A549 (cell line): ENCODE data around the gene NARS2. TPM values are rescaled to one million over a fixed set of nuclear protein-coding genes. Genes with fewer than 3 reads are reported as not detected.
"Not testable (repeated sequence)": the region's sequence is repeated elsewhere in the genome, so short reads cannot be mapped to it uniquely, and the experiment has no call there.

Source experiments
- ATAC-seq, 2 experiments: fragments of 200-7000 bp in 1 of 2; fragments of >200 bp in 1 of 2; cut with Nextera tagmentation in 1 of 2; cut with Tn5 transposase in 1 of 2; 3 replicates each; pipeline versions ENCODE4 v1.8.0 to v1.9.1; 2018 to 2020; ENCODE audit warnings: mild to moderate bottlenecking in 1 of 2, moderate library complexity in 1 of 2
- CTCF ChIA-PET: fragments of 300-600 bp; sonication (Branson Sonifier 250); formaldehyde crosslinking; extraction: SDS; loops from one replicate; lab custom pipeline; 2021; ENCODE audit warnings: antibody characterized with exemption, inconsistent platforms; lab: Yijun Ruan, JAX
- POLR2A ChIA-PET: fragments of 350-600 bp; formaldehyde crosslinking; extraction: SDS; loops from one replicate; lab custom pipeline; 2021; ENCODE audit warnings: antibody characterized with exemption, inconsistent platforms; lab: Yijun Ruan, JAX
- DNase-seq, 2 experiments: peaks; one replicate each; pipeline versions ENCODE4 v3.0.0 to v3.0.0-alpha.2; 2011 to 2016; ENCODE audit warnings: low read depth in 1 of 2, low spot score in 1 of 2
- FAIRE-seq: peaks from 2 replicates; lab custom pipeline; 2011; peaks lifted over from hg19 to GRCh38; lab: Jason Lieb, UNC
- H3K27ac ChIP-seq, 2 experiments: fragments of >200 bp; sonication (Bioruptor Twin); formaldehyde crosslinking; 3 replicates each; pipeline ENCODE4 v1.5.1; 2016 to 2017
- H3K4me1 ChIP-seq: fragments of >200 bp; sonication (Bioruptor Twin); formaldehyde crosslinking; 3 replicates; pipeline ENCODE4 v1.6.1; 2016
- H3K4me2 ChIP-seq: fragments of >200 bp; sonication (Bioruptor Twin); formaldehyde crosslinking; 3 replicates; pipeline ENCODE4 v1.6.1; 2016
- H3K4me3 ChIP-seq: fragments of >200 bp; sonication (Bioruptor Twin); formaldehyde crosslinking; 3 replicates; pipeline ENCODE4 v1.5.1; 2016
- H3K9me3 ChIP-seq: fragments of >200 bp; sonication (Bioruptor Twin); formaldehyde crosslinking; 3 replicates; pipeline ENCODE4 v1.6.1; 2016
- ATOH8 ChIP-seq: fragments of 250-450 bp; sonication (Bioruptor Pico); IDR thresholded peaks from 2 replicates; pipeline ENCODE4 v1.5.0; 2020; ENCODE audit warnings: low read depth, mild to moderate bottlenecking, moderate library complexity
- BHLHE40 ChIP-seq: IDR thresholded peaks from 2 replicates; pipeline ENCODE4 v1.6.1; 2012; ENCODE audit warnings: low read depth, low read length, inconsistent platforms
- CBX2 ChIP-seq: fragments of 200-600 bp; sonication (generic); IDR thresholded peaks from 2 replicates; pipeline ENCODE4 v1.6.1; 2016; ENCODE audit warnings: low read depth, mild to moderate bottlenecking, borderline replicate concordance
- CEBPB ChIP-seq, 2 experiments: fragments of >200 bp in 1 of 2; sonication (Bioruptor Twin) in 1 of 2; formaldehyde crosslinking in 1 of 2; IDR thresholded peaks; 2 replicates each; pipeline ENCODE4 v1.6.1; 2012 to 2016
- CHD4 ChIP-seq: fragments of 200-600 bp; sonication (generic); IDR thresholded peaks from 2 replicates; pipeline ENCODE4 v1.6.1; 2016; ENCODE audit warnings: antibody characterized with exemption, mild to moderate bottlenecking, borderline replicate concordance
- E2F6 ChIP-seq: IDR thresholded peaks from 2 replicates; pipeline ENCODE4 v1.6.1; 2012; ENCODE audit warnings: low read depth, borderline replicate concordance
- FOSB ChIP-seq: fragments of 250-450 bp; sonication (Bioruptor Pico); IDR thresholded peaks from 2 replicates; pipeline ENCODE4 v1.5.0; 2020; ENCODE audit warnings: mild to moderate bottlenecking, moderate library complexity
- HOXB13 ChIP-seq: fragments of 250-450 bp; sonication (Bioruptor Pico); IDR thresholded peaks from 2 replicates; pipeline ENCODE4 v1.5.0; 2020; ENCODE audit warnings: low read depth, mild to moderate bottlenecking, moderate library complexity
- JUN ChIP-seq, 2 experiments: fragments of >200 bp; sonication (Bioruptor Twin); formaldehyde crosslinking; IDR thresholded peaks; 2 replicates in 1 of 2; 3 replicates in 1 of 2; pipeline ENCODE4 v1.6.1; 2016 to 2017
- JUNB ChIP-seq: fragments of >200 bp; sonication (Bioruptor Twin); formaldehyde crosslinking; IDR thresholded peaks from 2 replicates; pipeline ENCODE4 v1.6.1; 2016
- KDM1A ChIP-seq: fragments of 200-600 bp; sonication (generic); IDR thresholded peaks from 2 replicates; pipeline ENCODE4 v1.6.1; 2016; ENCODE audit warnings: low read depth, mild to moderate bottlenecking
- KDM5A ChIP-seq: fragments of 200-600 bp; sonication (generic); IDR thresholded peaks from 2 replicates; pipeline ENCODE4 v1.6.1; 2016; ENCODE audit warnings: antibody characterized with exemption, mild to moderate bottlenecking
- MAFK ChIP-seq: fragments of 450-650 bp; IDR thresholded peaks from 2 replicates; pipeline ENCODE4 v1.6.1; 2014; ENCODE audit not compliant: partially characterized antibody
- MAZ ChIP-seq: fragments of 150-350 bp; IDR thresholded peaks from 2 replicates; pipeline ENCODE4 v1.6.1; 2014; ENCODE audit warnings: antibody characterized with exemption, low read depth, low read length, borderline replicate concordance
- POLR2A ChIP-seq: IDR thresholded peaks from 2 replicates; pipeline ENCODE4 v1.6.1; 2012; ENCODE audit warnings: mild to moderate bottlenecking, low read length
- RAD21 ChIP-seq, 2 experiments: fragments of >200 bp in 1 of 2; sonication (Bioruptor Twin) in 1 of 2; formaldehyde crosslinking in 1 of 2; IDR thresholded peaks in 1 of 2; conservative IDR thresholded peaks in 1 of 2; 2 replicates in 1 of 2; 3 replicates in 1 of 2; pipeline ENCODE4 v1.6.1; 2012 to 2018; ENCODE audit warnings: inconsistent platforms in 1 of 2
- RARB ChIP-seq: fragments of 250-450 bp; sonication (Bioruptor Pico); IDR thresholded peaks from 2 replicates; pipeline ENCODE4 v1.8.0; 2021; ENCODE audit warnings: mild to moderate bottlenecking, moderate library complexity
- RCOR1 ChIP-seq: fragments of 150-350 bp; IDR thresholded peaks from 2 replicates; pipeline ENCODE4 v1.6.1; 2014; ENCODE audit warnings: antibody characterized with exemption, low read length, low read depth
- SMC3 ChIP-seq: fragments of >200 bp; sonication (Bioruptor Twin); formaldehyde crosslinking; IDR thresholded peaks from 3 replicates; pipeline ENCODE4 v1.6.1; 2018; ENCODE audit warnings: inconsistent platforms
- SREBF2 ChIP-seq: fragments of 450-650 bp; IDR thresholded peaks from 2 replicates; pipeline ENCODE4 v1.6.1; 2014; ENCODE audit warnings: mild to moderate bottlenecking, moderate library complexity
- ZC3H11A ChIP-seq: fragments of 450-650 bp; IDR thresholded peaks from 2 replicates; pipeline ENCODE4 v1.6.1; 2014; ENCODE audit warnings: antibody characterized with exemption, mild to moderate bottlenecking
- ZFP36 ChIP-seq: fragments of 450-650 bp; IDR thresholded peaks from 2 replicates; pipeline ENCODE4 v1.6.1; 2014; ENCODE audit warnings: borderline replicate concordance; ENCODE audit not compliant: partially characterized antibody
- ZNF302 ChIP-seq: fragments of 250-450 bp; sonication (Bioruptor Pico); IDR thresholded peaks from 2 replicates; pipeline ENCODE4 v1.9.0; 2021; ENCODE audit warnings: inconsistent platforms, mild to moderate bottlenecking, moderate library complexity
- ZSCAN20 ChIP-seq: fragments of 250-450 bp; sonication (Bioruptor Pico); IDR thresholded peaks from 2 replicates; pipeline ENCODE4 v1.8.0; 2022; ENCODE audit warnings: mild to moderate bottlenecking, moderate library complexity
- WGBS: methylation state at CpG from one replicate; pipeline ENCODE4 v1.1.6; 2017; ENCODE audit errors: missing lambda C conversion rate; 5-methylcytosine and 5-hydroxymethylcytosine counted together
- polyA plus RNA-seq, 4 experiments: library from polyadenylated mRNA; depleted of rRNA in 3 of 4; stranded (reverse); fragments of >200 nt; fragmentation: RNase III in 1 of 4; extraction: RNeasy Plus Mini Kit Qiagen cat#74134 plus additional on column Dnase treatment in 1 of 4; gene quantifications; 2 replicates in 3 of 4; 3 replicates in 1 of 4; pipeline ENCODE4 v1.2.3, GENCODE V29; 2011 to 2017
- TF ChIP-seq, protein P1 (sequence below): IDR thresholded peaks from 2 replicates; pipeline ENCODE4 v1.6.1; 2012
- TF ChIP-seq, protein P2 (sequence below): fragments of >200 bp; sonication (Bioruptor Twin); formaldehyde crosslinking; IDR thresholded peaks from 3 replicates; pipeline ENCODE4 v1.5.1; 2016
- TF ChIP-seq, protein P3 (sequence below): fragments of 450-650 bp; IDR thresholded peaks from 2 replicates; pipeline ENCODE4 v1.6.1; 2014; ENCODE audit warnings: antibody characterized with exemption
- TF ChIP-seq, protein P4 (sequence below): fragments of 250-450 bp; sonication (Bioruptor Pico); IDR thresholded peaks from 2 replicates; pipeline ENCODE4 v1.5.0; 2021; ENCODE audit warnings: mild to moderate bottlenecking, moderate library complexity, borderline replicate concordance

Gene NARS2
- polyA plus RNA-seq, 2 of the 4 experiments (the other 2 are of a cell fraction): 29.7 to 57.7 TPM

DNA sequence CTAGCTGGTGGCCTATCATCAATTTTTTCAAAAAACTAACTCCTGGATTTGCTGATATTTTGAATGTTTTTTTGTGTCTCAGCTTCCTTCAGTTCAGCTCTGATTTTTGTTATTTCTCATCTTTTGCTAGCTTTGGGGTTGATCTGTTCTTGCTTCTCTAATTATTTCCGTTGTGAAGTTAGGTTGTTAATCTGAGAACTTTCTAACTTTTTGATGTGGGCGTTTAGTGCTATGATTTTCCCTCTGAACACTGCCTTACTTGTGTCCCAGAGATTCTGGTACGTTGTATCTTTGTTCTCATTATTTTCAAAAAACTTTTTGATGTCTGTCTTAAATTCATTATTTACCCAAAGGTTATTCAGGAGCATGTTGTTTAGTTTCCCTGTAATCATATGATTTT, 19.1 kb downstream of the NARS2 start:
- H3K4me3 ChIP-seq: no peak overlapping the region
- CTCF ChIA-PET: no interaction called here
- 96% methylated on average over 3 of the region's 3 CpGs for WGBS
- H3K27ac ChIP-seq: no peak overlapping the region
- no peak for FAIRE-seq
- no peak for ATAC-seq
- H3K9me3 ChIP-seq: no peaks in the 10 kb centered on the region
- no peak overlapping the region for H3K4me2 ChIP-seq
- POLR2A ChIA-PET: no interaction called here
- TF ChIP-seq BHLHE40 (no peak), MAFK (no peak), ZFP36 (no peak), CEBPB (IDR thresholded peaks at IDR 0.05) (no peak), SREBF2 (no peak), E2F6 (no peak), CHD4 (no peak), KDM1A (no peak), ZSCAN20 (CRISPR knock-in tag) (no peak)
- TF ChIP-seq, protein P1, sequence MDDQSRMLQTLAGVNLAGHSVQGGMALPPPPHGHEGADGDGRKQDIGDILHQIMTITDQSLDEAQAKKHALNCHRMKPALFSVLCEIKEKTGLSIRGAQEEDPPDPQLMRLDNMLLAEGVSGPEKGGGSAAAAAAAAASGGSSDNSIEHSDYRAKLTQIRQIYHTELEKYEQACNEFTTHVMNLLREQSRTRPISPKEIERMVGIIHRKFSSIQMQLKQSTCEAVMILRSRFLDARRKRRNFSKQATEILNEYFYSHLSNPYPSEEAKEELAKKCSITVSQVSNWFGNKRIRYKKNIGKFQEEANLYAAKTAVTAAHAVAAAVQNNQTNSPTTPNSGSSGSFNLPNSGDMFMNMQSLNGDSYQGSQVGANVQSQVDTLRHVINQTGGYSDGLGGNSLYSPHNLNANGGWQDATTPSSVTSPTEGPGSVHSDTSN: no peak
- TF ChIP-seq, protein P2, sequence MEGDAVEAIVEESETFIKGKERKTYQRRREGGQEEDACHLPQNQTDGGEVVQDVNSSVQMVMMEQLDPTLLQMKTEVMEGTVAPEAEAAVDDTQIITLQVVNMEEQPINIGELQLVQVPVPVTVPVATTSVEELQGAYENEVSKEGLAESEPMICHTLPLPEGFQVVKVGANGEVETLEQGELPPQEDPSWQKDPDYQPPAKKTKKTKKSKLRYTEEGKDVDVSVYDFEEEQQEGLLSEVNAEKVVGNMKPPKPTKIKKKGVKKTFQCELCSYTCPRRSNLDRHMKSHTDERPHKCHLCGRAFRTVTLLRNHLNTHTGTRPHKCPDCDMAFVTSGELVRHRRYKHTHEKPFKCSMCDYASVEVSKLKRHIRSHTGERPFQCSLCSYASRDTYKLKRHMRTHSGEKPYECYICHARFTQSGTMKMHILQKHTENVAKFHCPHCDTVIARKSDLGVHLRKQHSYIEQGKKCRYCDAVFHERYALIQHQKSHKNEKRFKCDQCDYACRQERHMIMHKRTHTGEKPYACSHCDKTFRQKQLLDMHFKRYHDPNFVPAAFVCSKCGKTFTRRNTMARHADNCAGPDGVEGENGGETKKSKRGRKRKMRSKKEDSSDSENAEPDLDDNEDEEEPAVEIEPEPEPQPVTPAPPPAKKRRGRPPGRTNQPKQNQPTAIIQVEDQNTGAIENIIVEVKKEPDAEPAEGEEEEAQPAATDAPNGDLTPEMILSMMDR: no peak
- TF ChIP-seq, protein P3, sequence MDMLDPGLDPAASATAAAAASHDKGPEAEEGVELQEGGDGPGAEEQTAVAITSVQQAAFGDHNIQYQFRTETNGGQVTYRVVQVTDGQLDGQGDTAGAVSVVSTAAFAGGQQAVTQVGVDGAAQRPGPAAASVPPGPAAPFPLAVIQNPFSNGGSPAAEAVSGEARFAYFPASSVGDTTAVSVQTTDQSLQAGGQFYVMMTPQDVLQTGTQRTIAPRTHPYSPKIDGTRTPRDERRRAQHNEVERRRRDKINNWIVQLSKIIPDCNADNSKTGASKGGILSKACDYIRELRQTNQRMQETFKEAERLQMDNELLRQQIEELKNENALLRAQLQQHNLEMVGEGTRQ: no peak
- no peak for DNase-seq
- H3K4me1 ChIP-seq: peaks cover 3% of the 10 kb centered on the region

DNA sequence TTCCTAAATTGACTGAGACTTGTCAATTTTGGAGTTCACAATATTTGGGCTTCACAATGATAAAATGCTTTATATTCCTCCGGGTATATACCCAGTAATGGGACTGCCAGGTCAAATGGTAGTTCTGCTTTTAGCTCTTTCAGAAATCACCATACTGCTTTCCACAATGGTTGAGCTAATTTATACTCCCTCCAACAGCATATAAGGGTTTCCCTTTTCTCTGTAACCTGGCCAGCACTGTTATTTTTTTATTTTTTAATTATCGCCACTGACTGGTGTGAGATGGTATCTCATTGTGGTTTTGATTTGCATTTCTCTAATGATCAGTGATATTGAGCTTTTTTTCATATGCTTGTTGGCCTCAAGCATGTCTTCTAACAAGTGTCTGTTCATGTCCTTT, 21.8 kb downstream of the NARS2 start:
- ChIA-PET POLR2A (no interaction called here), CTCF (interaction anchor here (1.2 to 3.9 kb wide), 2 partner anchors 11 to 137 kb away, joined by 3 to 24 read pairs; no protein-coding TSS in a partner anchor)
- Histone ChIP-seq H3K9me3 (no peaks in the 10 kb centered on the region), H3K4me1 (no peaks in the 10 kb centered on the region), H3K4me2 (no peak overlapping the region), H3K27ac (no peak overlapping the region), H3K4me3 (no peak overlapping the region)
- TF ChIP-seq, protein P4, sequence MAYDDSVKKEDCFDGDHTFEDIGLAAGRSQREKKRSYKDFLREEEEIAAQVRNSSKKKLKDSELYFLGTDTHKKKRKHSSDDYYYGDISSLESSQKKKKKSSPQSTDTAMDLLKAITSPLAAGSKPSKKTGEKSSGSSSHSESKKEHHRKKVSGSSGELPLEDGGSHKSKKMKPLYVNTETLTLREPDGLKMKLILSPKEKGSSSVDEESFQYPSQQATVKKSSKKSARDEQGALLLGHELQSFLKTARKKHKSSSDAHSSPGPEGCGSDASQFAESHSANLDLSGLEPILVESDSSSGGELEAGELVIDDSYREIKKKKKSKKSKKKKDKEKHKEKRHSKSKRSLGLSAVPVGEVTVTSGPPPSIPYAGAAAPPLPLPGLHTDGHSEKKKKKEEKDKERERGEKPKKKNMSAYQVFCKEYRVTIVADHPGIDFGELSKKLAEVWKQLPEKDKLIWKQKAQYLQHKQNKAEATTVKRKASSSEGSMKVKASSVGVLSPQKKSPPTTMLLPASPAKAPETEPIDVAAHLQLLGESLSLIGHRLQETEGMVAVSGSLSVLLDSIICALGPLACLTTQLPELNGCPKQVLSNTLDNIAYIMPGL: no peak
- TF ChIP-seq ZNF302 (CRISPR knock-in tag) (no peak), BHLHE40 (no peak), CBX2 (no peak), SMC3 (no peak), RAD21 (conservative IDR thresholded peaks at IDR 0.05 in 1 of 2, IDR thresholded peaks at IDR 0.05 in 1 of 2) (no peak), ATOH8 (CRISPR knock-in tag) (no peak), FOSB (CRISPR knock-in tag) (no peak), CHD4 (no peak), JUN (IDR thresholded peaks at IDR 0.05) (no peak), RARB (CRISPR knock-in tag) (no peak), POLR2A (no peak), KDM5A (no peak), ZC3H11A (no peak), RCOR1 (no peak), HOXB13 (CRISPR knock-in tag) (no peak), JUNB (no peak), MAZ (no peak)
- TF ChIP-seq, protein P3: no peak
- no peak for ATAC-seq
- no peak for FAIRE-seq
- WGBS: 95% methylated on average over 2 of the region's 2 CpGs
- DNase-seq: no peak

DNA sequence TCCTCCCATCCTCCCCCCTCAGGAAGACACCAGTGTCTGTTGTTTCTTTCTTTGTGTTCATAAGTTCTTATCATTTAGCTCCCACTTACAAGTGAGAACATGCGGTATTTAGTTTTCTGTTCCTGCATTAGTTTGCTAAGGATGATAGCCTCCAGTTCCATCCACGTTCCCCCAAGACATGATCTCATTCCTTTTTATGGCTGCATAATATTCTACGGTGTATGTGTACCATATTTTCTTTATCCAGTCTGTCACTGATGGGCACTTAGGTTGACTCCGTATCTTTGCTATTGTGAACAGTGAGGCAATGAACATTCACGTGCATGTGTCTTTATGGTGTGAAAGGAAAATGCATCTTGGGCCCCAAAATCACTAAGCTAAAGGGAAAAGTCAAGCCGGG, 22.5 kb downstream of the NARS2 start:
- H3K4me1 ChIP-seq, POLR2A ChIA-PET, ATAC-seq, H3K4me2 ChIP-seq, DNase-seq, H3K4me3 ChIP-seq, H3K27ac ChIP-seq, FAIRE-seq, H3K9me3 ChIP-seq: not testable (repeated sequence)
- 93% methylated on average over 6 of the region's 6 CpGs for WGBS
- CTCF ChIA-PET: interaction anchor here (1.3 to 3.9 kb wide), 2 partner anchors 12 to 16 kb away, joined by 3 to 24 read pairs; no protein-coding TSS in a partner anchor
